D341Med (cell line): Measurements from ENCODE around the gene IGFBP6.

Source experiments
- DNase-seq: peaks from one replicate; pipeline ENCODE4 v3.0.0; 2012; ENCODE audit warnings: low spot score

The IGFBP6 gene, protein sequence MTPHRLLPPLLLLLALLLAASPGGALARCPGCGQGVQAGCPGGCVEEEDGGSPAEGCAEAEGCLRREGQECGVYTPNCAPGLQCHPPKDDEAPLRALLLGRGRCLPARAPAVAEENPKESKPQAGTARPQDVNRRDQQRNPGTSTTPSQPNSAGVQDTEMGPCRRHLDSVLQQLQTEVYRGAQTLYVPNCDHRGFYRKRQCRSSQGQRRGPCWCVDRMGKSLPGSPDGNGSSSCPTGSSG

GRCh38 chr12:53097564-53098353 lies at the start of gene IGFBP6:
Gene IGFBP6, plus strand, starts transcription at chr12:53097667. Its CDS starts 51 bp downstream, at chr12:53097718.
- peak; percentile 68 for DNase-seq

GRCh38 chr12:53048033-53048779 lies 49.3 kb upstream of the IGFBP6 start:
- DNase-seq = peak; percentile 61

DNA sequence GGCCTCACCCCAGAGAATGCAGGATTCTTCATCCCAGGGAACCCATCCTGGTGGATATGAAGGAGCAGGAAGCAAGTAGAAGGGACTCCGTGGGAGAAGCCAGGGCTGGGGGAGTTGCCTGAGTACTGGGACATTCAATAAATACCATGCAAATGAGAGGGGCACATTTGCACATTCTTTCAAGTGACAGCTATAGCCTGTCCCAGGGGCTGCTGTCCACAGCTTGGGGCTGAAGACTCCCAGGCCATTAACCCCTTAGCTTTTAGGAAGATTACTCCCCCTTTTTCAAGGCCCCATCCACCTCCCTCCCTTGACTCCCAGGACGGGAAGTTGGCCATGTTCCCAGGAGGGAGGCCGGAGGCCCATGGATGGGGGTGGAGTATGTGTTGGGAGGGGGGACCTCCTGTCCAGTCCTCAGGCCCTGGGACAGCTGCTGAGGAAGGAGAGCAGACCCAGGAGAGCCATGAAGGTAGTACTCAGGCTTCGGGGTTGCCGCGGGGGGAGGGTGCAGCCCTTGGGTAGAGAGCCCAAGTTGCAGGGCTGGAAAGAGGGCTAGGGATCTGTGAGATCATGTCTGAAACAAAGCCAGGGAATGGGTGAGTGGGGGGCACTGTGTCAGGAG lies 48.6 kb upstream of the IGFBP6 start:
- peak; percentile 14 for DNase-seq

DNA sequence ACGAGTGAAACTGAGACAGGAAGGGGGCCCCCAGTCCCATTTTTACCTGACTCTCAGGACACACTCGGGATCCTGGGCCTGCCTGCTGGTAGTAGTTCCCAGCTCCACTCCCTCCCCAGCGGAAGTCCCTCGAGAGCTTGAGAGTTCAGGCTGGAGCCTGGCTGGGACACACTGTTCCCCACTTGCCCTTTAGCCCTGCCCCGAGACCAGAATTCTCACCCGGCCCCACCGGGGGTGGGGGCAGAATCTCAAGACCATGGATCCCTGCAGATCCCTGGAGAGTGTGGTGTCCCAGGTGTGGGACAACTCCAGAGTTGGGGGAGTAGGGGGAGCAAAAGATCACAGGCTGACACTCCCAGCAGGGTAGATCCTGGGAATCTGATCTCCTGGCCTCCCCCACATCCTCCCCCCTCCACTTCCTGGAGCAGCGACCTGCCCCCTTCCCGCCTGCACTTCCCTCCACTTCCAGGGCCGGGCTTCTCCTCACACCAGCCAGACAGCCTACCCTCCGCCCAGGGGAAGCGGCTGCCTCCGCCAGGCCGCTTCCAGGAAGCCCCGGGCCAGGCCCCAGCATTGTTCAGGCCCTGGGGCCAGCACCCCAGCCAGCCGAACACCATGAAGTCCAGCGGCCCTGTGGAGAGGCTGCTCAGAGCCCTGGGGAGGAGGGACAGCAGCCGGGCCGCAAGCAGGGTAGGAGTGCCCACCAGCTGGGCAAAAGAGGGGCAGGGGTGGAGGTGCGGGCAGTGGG lies 47.7 kb upstream of the IGFBP6 start, which contains the start of gene TNS2:
TNS2 (plus strand) TSS at position 495 of the 748 bp plus-strand sequence; CDS start at position 616, 121 bp downstream.
- DNase-seq = peak; percentile 28

- DNase-seq = peak; percentile 4
Observed at GRCh38 chr12:53050426-53051057, 46.9 kb upstream of the IGFBP6 start.

DNA sequence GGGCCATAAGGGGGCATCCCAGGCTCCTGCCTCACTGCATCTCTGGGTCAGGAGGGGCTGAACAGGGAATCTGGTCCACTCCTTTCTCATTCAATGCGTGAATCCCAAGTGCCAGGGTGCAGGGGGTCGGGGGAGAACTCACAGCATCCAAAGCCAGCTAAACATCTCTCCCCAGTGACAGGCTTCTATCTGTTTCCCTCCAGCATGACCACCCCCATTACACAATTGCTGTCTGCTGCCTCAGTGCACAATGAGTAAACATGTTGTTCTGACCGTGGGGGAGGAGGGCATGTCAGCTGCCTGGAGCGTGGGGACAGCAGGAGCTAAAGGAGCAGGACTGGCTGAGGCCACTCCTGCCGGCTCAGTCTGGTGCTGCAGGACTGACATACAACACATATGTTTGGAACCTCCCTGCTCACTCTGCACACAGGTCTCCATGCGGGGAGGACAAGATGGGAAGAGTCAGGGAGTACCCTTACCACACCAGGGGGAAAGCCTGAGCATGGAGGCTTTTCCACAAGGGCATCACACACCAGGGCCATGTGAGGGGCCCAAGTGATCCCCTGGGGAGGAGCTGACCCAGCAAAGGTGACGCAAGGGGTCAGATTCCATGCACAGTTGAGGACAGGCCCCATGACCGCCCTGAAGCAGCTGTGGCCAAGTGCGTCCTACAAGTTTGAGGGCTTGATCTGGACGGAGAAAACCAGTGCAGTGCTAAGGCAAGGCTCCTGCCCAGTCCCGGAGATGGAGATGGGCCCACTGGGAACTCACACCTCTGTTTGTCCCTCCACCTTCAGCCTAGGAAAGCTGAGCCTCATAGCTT lies 46.2 kb upstream of the IGFBP6 start:
- DNase-seq = peak; percentile 4

DNA sequence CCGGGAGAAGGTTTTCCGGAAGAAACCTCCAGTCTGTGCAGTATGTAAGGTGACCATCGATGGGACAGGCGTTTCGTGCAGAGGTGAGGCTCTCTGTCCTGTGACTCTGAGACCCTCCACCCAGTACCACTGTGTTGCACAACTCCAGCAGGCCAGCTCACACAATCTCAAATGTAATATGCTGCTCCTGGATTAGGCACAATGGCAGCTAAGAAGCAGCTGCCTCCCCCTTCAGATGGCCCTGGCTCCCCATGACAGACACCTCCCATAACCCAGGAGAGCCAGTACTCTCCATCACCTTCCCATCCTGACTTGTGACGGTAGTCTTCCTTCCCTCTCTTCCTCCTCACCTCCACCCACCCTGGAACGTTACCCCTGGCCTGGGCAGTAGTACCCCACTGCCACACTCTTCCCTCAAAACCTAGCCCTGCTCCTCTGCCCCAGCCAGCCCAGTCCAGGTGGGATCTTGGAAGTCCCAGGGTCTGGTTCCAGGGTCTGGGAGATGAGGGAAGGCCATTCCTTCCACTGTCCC lies 45.5 kb upstream of the IGFBP6 start:
- no peak for DNase-seq

GRCh38 chr12:53052419-53053217 lies 44.8 kb upstream of the IGFBP6 start:
- DNase-seq = peak; percentile 13

DNA sequence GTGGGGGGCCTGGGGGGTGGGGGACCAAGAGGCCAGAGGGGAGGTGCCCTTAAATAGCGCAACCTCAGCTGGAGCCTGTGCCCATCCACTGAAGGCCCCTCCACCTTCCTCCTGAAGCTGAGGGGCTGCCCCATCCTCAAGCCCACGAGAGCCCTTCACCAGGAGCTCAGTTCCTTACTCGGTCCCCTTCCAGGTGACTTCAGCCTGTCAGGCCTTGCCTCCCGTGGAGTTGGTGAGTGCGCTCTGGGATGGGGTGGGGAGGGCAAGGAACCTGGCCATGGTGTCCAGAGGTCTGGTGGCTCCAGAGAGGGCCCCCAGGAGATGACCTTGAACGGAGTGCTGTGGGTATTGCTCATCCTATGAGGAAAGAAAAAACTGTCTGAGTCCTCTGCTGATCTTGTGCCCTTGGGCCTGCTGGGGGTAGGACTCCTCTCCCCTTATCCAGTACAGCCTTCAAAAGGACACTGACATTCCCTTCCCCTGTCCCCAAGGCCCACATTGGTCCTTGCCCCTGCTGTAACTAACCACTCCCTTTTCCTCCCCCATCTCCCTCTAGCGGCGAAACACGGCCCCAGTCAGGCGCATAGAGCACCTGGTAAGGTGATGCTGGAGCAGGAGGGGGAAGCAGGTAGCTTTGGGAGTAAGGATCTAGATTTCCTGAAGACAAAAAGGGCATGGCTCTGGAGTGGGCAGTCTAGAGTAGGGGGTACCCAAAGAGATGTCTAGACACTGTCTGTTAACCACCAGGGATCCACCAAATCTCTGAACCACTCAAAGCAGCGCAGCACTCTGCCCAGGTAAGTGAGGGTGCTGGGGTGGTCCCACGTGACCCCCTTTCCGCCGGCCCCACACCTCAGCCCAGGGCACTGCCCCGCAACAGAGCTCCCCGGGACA lies 44.0 kb upstream of the IGFBP6 start:
- no peak for DNase-seq

GRCh38 chr12:53054112-53054878 lies 43.2 kb upstream of the IGFBP6 start:
- DNase-seq = peak; percentile 97

DNA sequence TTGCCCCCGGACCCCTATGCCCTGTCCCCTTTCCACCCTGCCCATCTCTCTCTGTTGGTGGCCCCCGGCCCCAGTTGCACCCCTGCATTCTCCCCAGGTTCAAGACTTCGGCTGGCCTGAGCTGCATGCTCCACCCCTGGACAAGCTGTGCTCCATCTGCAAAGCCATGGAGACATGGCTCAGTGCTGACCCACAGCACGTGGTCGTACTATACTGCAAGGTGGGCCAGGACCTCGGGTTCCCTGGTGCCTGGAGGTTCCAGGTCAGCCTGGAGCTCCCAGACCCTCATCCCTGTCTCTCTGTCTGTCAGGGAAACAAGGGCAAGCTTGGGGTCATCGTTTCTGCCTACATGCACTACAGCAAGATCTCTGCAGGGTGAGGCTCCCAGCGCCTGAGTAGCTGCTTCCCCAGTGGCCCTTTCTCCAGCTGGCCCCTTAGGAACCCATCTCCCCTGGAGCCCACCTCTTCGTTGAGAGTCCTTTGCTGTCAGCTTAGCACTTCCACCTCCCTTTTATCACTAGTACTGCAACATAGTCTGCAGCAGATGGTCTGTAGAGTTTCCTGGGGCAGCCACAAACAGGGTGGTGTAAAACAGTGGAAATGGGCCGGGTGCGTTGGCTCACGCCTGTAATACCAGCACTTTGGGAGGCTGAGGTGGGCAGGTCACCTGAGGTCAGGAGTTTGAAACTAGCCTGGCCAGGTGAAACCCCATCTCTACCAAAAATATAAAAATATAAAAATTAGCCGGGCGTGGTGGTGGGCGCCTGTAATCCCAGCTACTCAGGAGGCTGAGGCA lies 41.8 kb upstream of the IGFBP6 start:
- DNase-seq = no peak

DNA sequence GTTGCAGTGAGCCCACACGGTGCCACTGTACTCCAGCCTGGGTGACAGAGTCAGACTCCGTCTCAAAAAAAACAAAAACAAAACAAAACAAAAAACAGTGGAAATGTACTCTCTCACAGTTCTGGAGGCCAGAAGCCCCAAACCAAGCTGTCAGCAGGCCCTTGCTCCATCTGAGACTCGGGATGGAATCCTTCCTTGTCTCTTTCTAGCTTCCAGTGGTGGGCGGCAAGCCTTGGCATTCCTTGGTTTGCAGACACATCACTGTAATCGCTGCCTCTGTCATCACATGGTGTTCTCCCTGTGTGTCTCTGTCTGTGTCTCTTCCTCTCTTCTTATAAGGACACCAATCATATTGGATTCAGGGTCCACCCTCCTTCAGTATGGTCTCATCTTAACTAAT lies 41.2 kb upstream of the IGFBP6 start:
- DNase-seq = no peak

- no peak for DNase-seq
Observed at GRCh38 chr12:53056901-53057300, 40.6 kb upstream of the IGFBP6 start.

DNA sequence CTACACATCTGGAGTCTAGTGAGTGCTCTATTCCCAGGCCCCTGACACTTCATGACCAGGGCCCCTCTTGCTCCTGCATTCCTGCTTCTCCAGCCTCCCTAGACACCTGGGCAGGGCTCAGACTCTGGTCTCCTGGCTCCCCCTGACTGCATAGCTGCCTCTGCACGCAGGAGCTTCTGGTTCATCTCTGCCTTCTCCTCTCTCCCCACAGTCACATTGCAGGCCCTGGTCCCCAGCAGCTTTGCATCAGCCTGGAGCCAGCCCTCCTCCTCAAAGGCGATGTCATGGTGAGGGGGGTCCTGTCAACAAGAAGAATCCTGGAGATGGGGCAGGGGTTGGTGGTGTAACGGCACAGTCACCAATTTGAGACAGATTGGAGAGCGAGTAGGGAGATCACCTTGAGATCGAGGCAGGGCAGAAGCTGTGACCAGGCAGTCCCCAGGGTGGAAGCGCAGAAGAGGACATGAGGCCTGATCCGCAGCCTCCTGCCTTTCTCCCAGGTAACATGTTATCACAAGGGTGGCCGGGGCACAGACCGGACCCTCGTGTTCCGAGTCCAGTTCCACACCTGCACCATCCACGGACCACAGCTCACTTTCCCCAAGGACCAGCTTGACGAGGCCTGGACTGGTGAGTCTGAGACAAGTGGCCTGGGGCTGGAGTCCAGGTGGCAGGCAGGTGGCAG lies 39.5 kb upstream of the IGFBP6 start:
- DNase-seq = no peak

DNA sequence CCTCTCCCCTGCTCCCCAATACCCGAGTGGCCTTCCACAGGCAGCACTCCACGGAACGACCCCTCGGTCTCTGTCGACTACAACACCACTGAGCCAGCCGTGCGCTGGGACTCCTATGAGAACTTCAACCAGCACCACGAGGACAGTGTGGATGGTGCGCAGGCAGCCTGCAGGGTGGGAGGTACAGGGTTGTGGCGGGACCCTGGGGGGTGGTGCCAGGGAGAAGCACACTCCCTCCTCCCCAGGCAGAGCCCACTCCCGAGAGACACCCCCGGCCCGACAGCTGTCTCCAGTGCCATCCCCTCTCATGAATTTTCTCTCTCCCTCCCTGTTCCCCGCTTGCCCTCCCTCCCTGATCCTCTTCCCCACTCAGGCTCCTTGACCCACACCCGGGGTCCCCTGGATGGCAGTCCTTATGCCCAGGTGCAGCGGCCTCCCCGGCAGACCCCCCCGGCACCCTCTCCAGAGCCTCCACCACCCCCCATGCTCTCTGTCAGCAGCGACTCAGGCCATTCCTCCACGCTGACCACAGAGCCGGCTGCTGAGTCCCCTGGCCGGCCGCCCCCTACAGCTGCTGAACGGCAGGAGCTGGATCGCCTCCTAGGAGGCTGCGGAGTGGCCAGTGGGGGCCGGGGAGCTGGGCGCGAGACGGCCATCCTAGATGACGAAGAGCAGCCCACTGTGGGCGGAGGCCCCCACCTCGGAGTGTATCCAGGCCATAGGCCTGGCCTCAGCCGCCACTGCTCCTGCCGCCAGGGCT lies 38.6 kb upstream of the IGFBP6 start:
- no peak for DNase-seq
